Hippocampal formation (tissue), 2 donors: ENCODE measurements around the gene NDUFAF5.
A peak's percentile ranks its signal among the peaks of the same experiment; 100 is the strongest.

ENCODE experiments used
- DNase-seq, 2 donors: peaks; one replicate each; lab custom pipeline; 2025; lab: John Stamatoyannopoulos, UW

Gene NDUFAF5

GRCh38 chr20:13777171-13777601 lies 7.6 kb upstream of the NDUFAF5 start:
- DNase-seq: no peak

DNA sequence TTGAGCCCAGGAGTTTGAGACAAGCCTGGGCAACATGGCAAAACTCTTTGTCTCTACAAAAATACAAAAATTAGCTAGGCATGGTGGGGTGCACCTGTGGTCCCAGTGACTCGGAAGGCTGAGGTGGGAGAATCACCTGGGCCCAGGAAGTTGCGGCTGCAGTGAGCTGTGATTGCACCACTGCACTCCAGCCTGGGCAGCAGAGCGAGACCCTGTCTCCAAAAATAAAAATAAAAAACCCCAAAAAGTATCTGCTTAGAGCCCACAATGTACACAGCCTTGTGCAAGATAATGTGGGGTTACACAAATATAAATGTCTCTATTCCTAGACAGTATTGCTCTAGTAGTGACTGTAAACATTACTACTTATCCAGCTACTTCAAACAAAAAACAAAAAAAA lies 6.0 kb upstream of the NDUFAF5 start:
- no peak for DNase-seq

GRCh38 chr20:13783528-13783927 lies 1.3 kb upstream of the NDUFAF5 start:
- no peak for DNase-seq

- DNase-seq: no peak
Measured at GRCh38 chr20:13784271-13784892, 446 bp upstream of the NDUFAF5 start.

- no peak for DNase-seq
Measured at GRCh38 chr20:13786143-13786828, 1.5 kb downstream of the NDUFAF5 start.

GRCh38 chr20:13788167-13788834 lies 3.5 kb downstream of the NDUFAF5 start:
- DNase-seq: peak in 1 of 2 donors; percentile 32

- DNase-seq: no peak
Measured at GRCh38 chr20:13790708-13791107, 5.9 kb downstream of the NDUFAF5 start.

GRCh38 chr20:13791540-13792459 lies 7.0 kb downstream of the NDUFAF5 start:
- peak in 1 of 2 donors; percentile 30 for DNase-seq

- DNase-seq: no peak
Measured at GRCh38 chr20:13793001-13793400, 8.2 kb downstream of the NDUFAF5 start.

- no peak for DNase-seq
Measured at GRCh38 chr20:13794667-13795066, 9.8 kb downstream of the NDUFAF5 start.

DNA sequence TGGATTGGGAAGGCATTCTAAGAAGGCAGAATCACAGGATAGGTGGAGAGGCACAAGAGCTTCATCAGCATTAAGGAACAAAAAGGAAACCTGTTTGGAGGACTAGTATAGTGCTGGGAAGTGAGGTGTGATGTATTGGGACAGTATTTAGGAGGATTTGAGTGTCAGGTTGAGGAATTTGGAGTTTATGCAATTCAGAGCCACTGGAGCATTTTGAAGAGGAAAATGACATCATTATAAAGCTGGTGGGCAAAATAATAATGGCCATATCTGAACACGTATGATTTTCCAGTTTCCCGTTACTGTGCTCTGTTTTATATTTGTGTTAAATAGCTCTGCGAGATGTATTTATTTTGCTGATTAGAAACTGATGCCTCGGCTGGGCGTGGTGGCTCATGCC lies 14.2 kb downstream of the NDUFAF5 start:
- DNase-seq: no peak

GRCh38 chr20:13799974-13800373 lies 15.1 kb downstream of the NDUFAF5 start:
- no peak for DNase-seq

- peak in 1 of 2 donors; percentile 33 for DNase-seq
Measured at GRCh38 chr20:13800728-13801134, 15.9 kb downstream of the NDUFAF5 start.

DNA sequence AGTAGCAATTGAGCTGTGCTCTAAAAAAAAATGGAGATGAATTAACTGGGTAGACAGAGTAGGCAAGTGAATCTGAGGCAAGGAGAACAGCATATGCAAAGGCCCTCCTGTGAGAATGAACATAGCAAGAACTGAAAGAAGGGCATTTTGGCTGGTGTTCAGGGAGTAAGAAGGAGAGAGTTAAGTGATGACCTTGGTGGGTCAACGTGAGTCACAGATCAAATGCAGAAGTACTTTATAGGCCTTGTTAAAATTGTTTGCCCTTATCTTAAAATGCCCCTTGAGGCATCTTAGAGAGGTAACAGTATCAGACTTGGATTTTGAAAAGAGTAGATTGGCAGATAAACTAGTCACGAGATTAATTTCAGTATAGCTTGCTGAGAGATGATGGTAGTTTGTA lies 24.5 kb downstream of the NDUFAF5 start:
- no peak for DNase-seq

- DNase-seq: no peak
Measured at GRCh38 chr20:13809855-13810254, 25.0 kb downstream of the NDUFAF5 start.

DNA sequence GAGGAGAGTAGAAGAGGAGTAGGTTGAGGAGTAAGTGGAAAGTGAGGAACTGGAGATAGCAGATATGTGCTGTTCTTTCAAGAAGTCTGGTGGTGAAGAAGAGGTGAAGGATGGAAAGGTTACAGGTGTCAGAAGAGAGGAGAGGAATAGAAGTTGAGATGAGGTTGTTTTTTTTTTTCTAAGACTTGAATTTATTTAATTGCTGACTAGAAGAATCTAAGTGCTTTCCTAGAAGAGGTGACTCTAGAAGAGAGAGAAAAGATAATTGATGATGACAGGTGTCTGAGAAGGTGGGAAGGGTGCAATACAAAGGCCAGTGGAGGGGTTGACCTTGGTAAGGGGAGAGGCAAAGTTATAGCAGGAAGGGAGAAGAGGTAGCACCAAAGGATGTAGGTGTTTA lies 25.6 kb downstream of the NDUFAF5 start:
- no peak for DNase-seq

- DNase-seq: no peak
Measured at GRCh38 chr20:13813910-13814309, 29.1 kb downstream of the NDUFAF5 start.

DNA sequence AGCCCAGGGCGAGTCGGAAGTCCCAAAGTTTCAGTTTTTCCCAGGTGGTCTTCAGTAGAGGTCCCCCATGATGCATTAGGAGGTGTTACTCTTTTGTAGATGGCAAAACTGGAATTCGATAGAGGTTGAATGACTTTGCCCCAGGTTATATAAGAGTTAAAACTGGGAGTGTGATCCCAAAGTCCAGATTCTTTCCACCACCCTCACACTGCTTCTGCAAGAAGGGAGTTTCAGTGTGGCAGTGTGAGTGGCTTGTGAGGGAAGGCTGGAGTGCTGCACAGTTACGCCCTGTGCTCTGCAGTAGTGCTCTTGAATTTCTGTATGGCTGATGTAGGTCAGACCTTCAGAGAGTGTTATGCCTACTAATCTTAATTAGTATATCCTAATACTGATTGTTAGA lies 29.8 kb downstream of the NDUFAF5 start:
- DNase-seq: no peak

GRCh38 chr20:13816757-13817156 lies 31.9 kb downstream of the NDUFAF5 start:
- DNase-seq: no peak

DNA sequence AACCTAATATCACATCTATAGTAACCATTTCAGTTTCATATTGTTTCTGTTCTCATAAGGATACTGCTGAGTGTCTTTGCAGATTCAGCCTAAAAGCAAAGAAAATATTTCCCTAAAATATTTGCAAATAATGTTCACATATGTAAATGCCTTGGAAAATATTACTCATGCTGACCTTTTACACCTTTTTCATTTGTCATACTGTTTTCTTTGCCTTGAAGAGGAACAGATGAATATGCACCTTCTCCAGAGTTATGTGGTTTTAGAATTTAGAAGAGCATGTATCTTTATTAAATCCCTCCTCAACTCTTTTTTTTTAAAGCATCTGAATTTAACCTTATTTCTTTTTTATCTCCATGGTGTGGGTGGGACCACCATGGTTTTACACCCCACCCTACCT lies 32.5 kb downstream of the NDUFAF5 start:
- no peak for DNase-seq

- DNase-seq: peak in 1 of 2 donors; percentile 36
Measured at GRCh38 chr20:13819885-13820645, 35.2 kb downstream of the NDUFAF5 start.
